Prostate gland (tissue), 2 donors: ENCODE data around the gene CBARP.

Experiments
- CTCF ChIP-seq, 4 experiments: fragments of 200-600 bp in 2 of 4; fragments of 450-650 bp in 2 of 4; sonication (generic) in 2 of 4; IDR thresholded peaks; 1 replicate in 3 of 4; 2 replicates in 1 of 4; pipeline ENCODE4 v1.5.1; 2016 to 2019; ENCODE audit warnings: antibody characterized with exemption in 4 of 4, mild to moderate bottlenecking in 2 of 4, moderate library complexity in 2 of 4
- POLR2AphosphoS5 ChIP-seq: sonication (generic); formaldehyde crosslinking; IDR thresholded peaks from one replicate; pipeline ENCODE4 v1.6.1; 2017; ENCODE audit warnings: antibody characterized with exemption

GRCh38 chr19:1284293-1284978 is 46.6 kb upstream of the CBARP start:
- TF ChIP-seq POLR2AphosphoS5 (no peak), CTCF (IDR thresholded peaks at IDR 0.05) (no peak)
